ENCODE data around the gene TMEM150C. TPM values are rescaled to one million over a fixed set of nuclear protein-coding genes. Genes with fewer than 3 reads are reported as not detected.
"Not testable (repeated sequence)": the region's sequence is repeated elsewhere in the genome, so short reads cannot be mapped to it uniquely, and the experiment has no call there.

The TMEM150C gene
- total RNA-seq, 1 donor from 2014 or later: 0.95 TPM

DNA sequence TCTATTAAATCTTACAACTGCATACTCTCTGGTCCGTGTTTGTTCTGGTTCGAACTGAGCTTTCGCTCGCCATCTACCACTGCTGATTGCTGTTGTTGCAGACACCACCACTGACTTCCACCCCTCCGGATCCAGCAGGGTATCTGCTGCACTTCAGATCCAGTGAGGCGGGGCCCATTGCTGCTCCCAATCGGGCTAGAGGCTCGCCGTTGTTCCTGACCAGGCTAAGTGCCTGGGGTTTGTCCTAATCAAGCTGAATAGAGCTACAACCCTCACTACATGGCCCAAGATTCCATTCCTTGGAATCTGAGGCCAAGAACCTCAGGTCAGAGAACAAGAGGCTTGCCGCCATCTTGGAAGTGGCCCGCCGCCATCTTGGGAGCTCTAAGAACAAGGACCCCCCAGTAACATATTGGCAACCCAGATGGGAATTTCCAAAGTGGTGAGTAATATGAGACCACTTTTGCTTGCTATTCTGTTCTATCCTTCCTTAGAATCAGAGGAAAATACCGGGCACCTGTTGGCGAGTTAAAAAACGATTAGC, 88.1 kb downstream of the TMEM150C start:
- TF ChIP-seq, protein P1, sequence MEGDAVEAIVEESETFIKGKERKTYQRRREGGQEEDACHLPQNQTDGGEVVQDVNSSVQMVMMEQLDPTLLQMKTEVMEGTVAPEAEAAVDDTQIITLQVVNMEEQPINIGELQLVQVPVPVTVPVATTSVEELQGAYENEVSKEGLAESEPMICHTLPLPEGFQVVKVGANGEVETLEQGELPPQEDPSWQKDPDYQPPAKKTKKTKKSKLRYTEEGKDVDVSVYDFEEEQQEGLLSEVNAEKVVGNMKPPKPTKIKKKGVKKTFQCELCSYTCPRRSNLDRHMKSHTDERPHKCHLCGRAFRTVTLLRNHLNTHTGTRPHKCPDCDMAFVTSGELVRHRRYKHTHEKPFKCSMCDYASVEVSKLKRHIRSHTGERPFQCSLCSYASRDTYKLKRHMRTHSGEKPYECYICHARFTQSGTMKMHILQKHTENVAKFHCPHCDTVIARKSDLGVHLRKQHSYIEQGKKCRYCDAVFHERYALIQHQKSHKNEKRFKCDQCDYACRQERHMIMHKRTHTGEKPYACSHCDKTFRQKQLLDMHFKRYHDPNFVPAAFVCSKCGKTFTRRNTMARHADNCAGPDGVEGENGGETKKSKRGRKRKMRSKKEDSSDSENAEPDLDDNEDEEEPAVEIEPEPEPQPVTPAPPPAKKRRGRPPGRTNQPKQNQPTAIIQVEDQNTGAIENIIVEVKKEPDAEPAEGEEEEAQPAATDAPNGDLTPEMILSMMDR (IDR thresholded peaks at IDR 0.05; ENCODE audit: insufficient read depth, low read depth, low read length): no peak
- no peak for TF ChIP-seq EZH2 (IDR thresholded peaks at IDR 0.05; ENCODE audit: insufficient read depth, low read length)
- no peak overlapping the region for H3K9ac ChIP-seq (ENCODE audit: low read length)
- H3K4me1 ChIP-seq (ENCODE audit: insufficient read depth, low read length): peaks cover 4% of the 10 kb centered on the region
- DNase-seq (ENCODE audit: low read depth) (no peak), FAIRE-seq (no peak)
- no peak overlapping the region for H3K4me3 Mint-ChIP-seq (ENCODE audit: unreplicated experiment)
- no peaks in the 10 kb centered on the region for H3K36me3 ChIP-seq (ENCODE audit: insufficient read depth, low read length)
- H3K9me3 Mint-ChIP-seq (ENCODE audit: unreplicated experiment): peaks cover 2% of the 10 kb centered on the region
- no peak overlapping the region for H3K4me2 ChIP-seq (ENCODE audit: low read length)
- no peak overlapping the region for H3K27ac ChIP-seq (ENCODE audit: low read depth, low read length)
- H3K27me3 ChIP-seq (ENCODE audit: insufficient read depth, low read length): no peaks in the 10 kb centered on the region
- no peaks in the 10 kb centered on the region for H3K9me3 ChIP-seq (ENCODE audit: insufficient read depth, low read depth, low read length)
- H3K27ac Mint-ChIP-seq (ENCODE audit: unreplicated experiment): no peak overlapping the region
- H3K4me3 ChIP-seq (ENCODE audit: insufficient read depth, low read depth, low read length): no peak overlapping the region
- no peaks in the 10 kb centered on the region for H4K20me1 ChIP-seq (ENCODE audit: insufficient read depth, low read length)
- H3K79me2 ChIP-seq (ENCODE audit: insufficient read depth, low read length): no peaks in the 10 kb centered on the region
- H3K27me3 Mint-ChIP-seq (ENCODE audit: low read depth, unreplicated experiment): no peaks in the 10 kb centered on the region
- H3K36me3 Mint-ChIP-seq (ENCODE audit: low read depth, unreplicated experiment): peaks cover 6% of the 10 kb centered on the region
- no peak overlapping the region for H2AFZ ChIP-seq (ENCODE audit: low read depth, low read length)
- peaks cover 6% of the 10 kb centered on the region for H3K4me1 Mint-ChIP-seq (ENCODE audit: low read depth, unreplicated experiment)

DNA sequence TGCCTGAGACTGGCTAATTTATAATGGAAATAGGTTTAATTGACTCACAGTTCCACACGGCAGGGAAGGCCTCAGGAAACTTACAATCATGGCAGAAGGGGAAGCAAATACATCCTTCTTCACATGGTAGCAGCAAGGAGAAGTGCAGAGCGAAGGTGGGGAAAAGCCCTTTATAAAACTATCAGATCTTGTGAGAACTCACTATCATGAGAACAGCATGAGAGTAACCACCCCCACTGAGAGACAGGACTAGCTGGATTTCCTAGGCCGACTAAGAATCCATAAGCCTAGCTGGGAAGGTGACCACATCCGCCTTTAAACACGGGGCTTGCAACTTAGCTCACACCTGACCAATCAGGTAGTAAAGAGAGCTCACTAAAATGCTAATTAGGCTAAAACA, 88.7 kb downstream of the TMEM150C start:
- not testable (repeated sequence) for H3K9ac ChIP-seq (ENCODE audit: low read length); DNase-seq (ENCODE audit: low read depth); H3K36me3 ChIP-seq (ENCODE audit: insufficient read depth, low read length); H3K9me3 Mint-ChIP-seq (ENCODE audit: unreplicated experiment); H3K27ac Mint-ChIP-seq (ENCODE audit: unreplicated experiment); H2AFZ ChIP-seq (ENCODE audit: low read depth, low read length); H3K36me3 Mint-ChIP-seq (ENCODE audit: low read depth, unreplicated experiment); H3K4me3 Mint-ChIP-seq (ENCODE audit: unreplicated experiment); H3K4me2 ChIP-seq (ENCODE audit: low read length); H3K4me3 ChIP-seq (ENCODE audit: insufficient read depth, low read depth, low read length); FAIRE-seq; H4K20me1 ChIP-seq (ENCODE audit: insufficient read depth, low read length); H3K27me3 Mint-ChIP-seq (ENCODE audit: low read depth, unreplicated experiment); H3K27me3 ChIP-seq (ENCODE audit: insufficient read depth, low read length); H3K4me1 Mint-ChIP-seq (ENCODE audit: low read depth, unreplicated experiment); H3K4me1 ChIP-seq (ENCODE audit: insufficient read depth, low read length); H3K9me3 ChIP-seq (ENCODE audit: insufficient read depth, low read depth, low read length); H3K79me2 ChIP-seq (ENCODE audit: insufficient read depth, low read length); H3K27ac ChIP-seq (ENCODE audit: low read depth, low read length)

DNA sequence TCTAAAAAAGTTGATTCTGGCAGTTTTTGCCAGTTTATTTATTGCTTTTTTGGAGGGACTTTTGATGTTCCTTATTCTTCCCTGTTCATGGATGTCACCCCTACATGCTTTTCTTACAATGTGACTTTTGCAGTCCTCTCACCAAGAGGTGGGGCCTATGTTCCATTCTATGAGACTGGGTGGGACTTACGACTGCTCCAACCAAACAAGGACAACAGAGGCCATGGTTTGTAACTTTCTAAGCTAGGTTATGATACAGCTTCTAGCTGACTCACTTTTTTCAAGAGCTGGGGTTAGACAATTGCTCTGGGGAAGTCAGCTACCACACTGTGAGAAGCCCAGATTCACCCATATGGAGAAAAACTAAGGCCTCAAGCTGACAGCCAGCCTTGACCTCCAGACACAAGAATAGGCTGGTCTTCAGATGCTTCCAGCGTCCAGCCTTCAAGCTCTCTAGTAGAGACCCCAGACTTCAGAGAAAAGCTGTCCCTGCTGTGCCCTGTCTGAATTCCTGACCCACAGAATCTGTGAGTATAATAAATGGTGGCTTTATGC, 91.9 kb downstream of the TMEM150C start:
- FAIRE-seq: peak; percentile 9
- H3K27ac Mint-ChIP-seq (ENCODE audit: unreplicated experiment): peak overlapping the region; percentile 3
- Histone ChIP-seq H3K4me3 (ENCODE audit: insufficient read depth, low read depth, low read length) (no peak overlapping the region), H3K9me3 (ENCODE audit: insufficient read depth, low read depth, low read length) (no peaks in the 10 kb centered on the region), H2AFZ (ENCODE audit: low read depth, low read length) (no peak overlapping the region), H3K4me2 (ENCODE audit: low read length) (no peak overlapping the region), H3K9ac (ENCODE audit: low read length) (no peak overlapping the region), H4K20me1 (ENCODE audit: insufficient read depth, low read length) (no peaks in the 10 kb centered on the region), H3K27ac (ENCODE audit: low read depth, low read length) (peak overlapping the region; percentile 30), H3K79me2 (ENCODE audit: insufficient read depth, low read length) (no peaks in the 10 kb centered on the region), H3K27me3 (ENCODE audit: insufficient read depth, low read length) (no peaks in the 10 kb centered on the region), H3K4me1 (ENCODE audit: insufficient read depth, low read length) (peaks cover 4% of the 10 kb centered on the region), H3K36me3 (ENCODE audit: insufficient read depth, low read length) (no peaks in the 10 kb centered on the region)
- peaks cover 8% of the 10 kb centered on the region for H3K36me3 Mint-ChIP-seq (ENCODE audit: low read depth, unreplicated experiment)
- H3K9me3 Mint-ChIP-seq (ENCODE audit: unreplicated experiment): no peaks in the 10 kb centered on the region
- TF ChIP-seq, protein P1 (IDR thresholded peaks at IDR 0.05; ENCODE audit: insufficient read depth, low read depth, low read length): no peak
- TF ChIP-seq EZH2 (IDR thresholded peaks at IDR 0.05; ENCODE audit: insufficient read depth, low read length): no peak
- H3K27me3 Mint-ChIP-seq (ENCODE audit: low read depth, unreplicated experiment): no peaks in the 10 kb centered on the region
- no peak overlapping the region for H3K4me3 Mint-ChIP-seq (ENCODE audit: unreplicated experiment)
- DNase-seq (ENCODE audit: low read depth): peak; percentile 63
- H3K4me1 Mint-ChIP-seq (ENCODE audit: low read depth, unreplicated experiment): peaks cover 10% of the 10 kb centered on the region
